HT-29 (cell line): ENCODE results near the gene TCF25. TPM values are rescaled to one million over a fixed set of nuclear protein-coding genes. Genes with fewer than 3 reads are reported as not detected.
"Not testable (repeated sequence)": the region's sequence is repeated elsewhere in the genome, so short reads cannot be mapped to it uniquely, and the experiment has no call there.

Source experiments
- DNase-seq: peaks from one replicate; pipeline ENCODE4 v3.0.0-alpha.2; 2015; ENCODE audit warnings: low spot score
- total RNA-seq: library from RNA; depleted of rRNA; stranded (reverse); fragments of >200 nt; shearing (Covaris generic); gene quantifications from 2 replicates; pipeline ENCODE4 v1.2.3, GENCODE V29; 2014

TCF25 gene
- total RNA-seq, 1 experiment from 2014 or later = 136 TPM

GRCh38 chr16:89903908-89904515, 30.6 kb downstream of the TCF25 start:
- no peak for DNase-seq

- DNase-seq = no peak
Observed at GRCh38 chr16:89904606-89905510, 31.5 kb downstream of the TCF25 start.

- no peak for DNase-seq
Observed at GRCh38 chr16:89905511-89906139, 32.2 kb downstream of the TCF25 start.

- no peak for DNase-seq
Observed at GRCh38 chr16:89906140-89907025, 33.0 kb downstream of the TCF25 start.

GRCh38 chr16:89907055-89907814, 33.8 kb downstream of the TCF25 start:
- no peak for DNase-seq

DNA sequence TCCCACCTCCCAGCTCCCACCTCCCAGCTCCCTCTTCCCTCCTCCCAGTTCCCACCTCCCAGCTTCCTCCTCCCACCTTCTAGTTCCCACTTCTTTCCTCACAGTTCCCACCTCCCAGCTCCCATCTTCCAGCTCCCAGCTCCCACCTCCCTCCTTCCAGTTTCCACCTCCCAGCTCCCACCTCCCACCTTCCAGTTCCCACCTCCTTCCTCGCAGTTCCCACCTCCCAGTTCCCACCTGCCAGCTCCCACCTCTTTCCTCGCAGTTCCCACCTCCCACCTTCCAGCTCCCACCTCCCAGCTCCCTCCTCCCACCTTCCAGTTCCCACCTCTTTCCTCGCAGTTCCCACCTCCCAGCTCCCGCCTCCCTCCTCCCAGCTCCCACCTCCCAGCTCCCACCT, 34.8 kb downstream of the TCF25 start:
- DNase-seq = no peak

- DNase-seq = peak; percentile 73
Observed at GRCh38 chr16:89909777-89910716, 36.7 kb downstream of the TCF25 start.

- DNase-seq = no peak
Observed at GRCh38 chr16:89910717-89911354, 37.4 kb downstream of the TCF25 start.

DNA sequence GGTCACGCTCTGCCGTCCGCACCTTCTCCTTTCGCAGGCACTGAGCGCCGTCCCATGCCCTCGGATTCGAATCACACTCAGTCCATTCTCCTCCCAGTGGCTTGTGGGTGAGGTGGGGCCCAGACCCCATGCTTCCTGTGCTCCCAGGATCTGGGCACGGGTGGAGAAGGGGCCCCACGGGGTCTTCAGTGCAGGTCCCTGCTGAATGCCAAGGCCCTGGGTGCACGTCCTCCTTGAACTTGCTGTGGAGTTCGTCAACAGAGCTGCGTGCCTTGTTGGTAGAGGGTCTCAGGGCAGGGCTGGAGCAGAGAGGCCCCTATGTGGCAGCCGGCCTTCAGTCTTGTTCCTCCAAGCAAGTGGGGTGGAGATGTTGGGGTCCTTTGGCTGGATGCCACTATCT, 38.0 kb downstream of the TCF25 start:
- no peak for DNase-seq

- no peak for DNase-seq
Observed at GRCh38 chr16:89912143-89912542, 38.8 kb downstream of the TCF25 start.

GRCh38 chr16:89912627-89913026, 39.2 kb downstream of the TCF25 start:
- no peak for DNase-seq

GRCh38 chr16:89913408-89914387, 40.3 kb downstream of the TCF25 start:
- DNase-seq = no peak

DNA sequence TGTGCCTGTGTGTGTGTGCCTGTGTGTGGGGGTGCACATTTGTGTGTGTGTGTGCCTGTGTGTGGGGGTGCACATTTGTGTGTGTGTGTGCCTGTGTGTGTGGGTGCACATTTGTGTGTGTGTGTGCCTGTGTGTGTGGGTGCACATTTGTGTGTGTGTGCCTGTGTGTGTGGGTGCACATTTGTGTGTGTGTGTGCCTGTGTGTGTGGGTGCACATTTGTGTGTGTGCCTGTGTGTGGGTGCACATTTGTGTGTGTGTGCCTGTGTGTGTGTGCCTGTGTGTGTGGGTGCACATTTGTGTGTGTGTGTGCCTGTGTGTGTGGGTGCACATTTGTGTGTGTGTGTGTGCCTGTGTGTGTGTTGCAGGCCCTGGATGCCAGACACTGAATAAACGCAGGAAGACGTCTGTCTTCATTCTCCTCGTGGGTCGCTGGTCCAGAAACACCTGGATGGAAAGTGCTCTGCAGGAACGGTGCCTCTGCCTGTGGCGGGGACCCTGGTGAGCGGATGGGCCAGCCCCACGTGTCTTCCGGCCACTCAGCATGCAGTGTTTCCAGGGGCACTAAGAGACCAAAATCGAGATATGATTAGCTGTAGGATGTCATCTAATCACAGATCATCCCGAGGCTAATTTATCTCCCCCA, 41.4 kb downstream of the TCF25 start:
- not testable (repeated sequence) for DNase-seq

GRCh38 chr16:89915303-89916232, 42.2 kb downstream of the TCF25 start:
- DNase-seq = no peak

GRCh38 chr16:89917773-89918452, 44.5 kb downstream of the TCF25 start:
- peak; percentile 93 for DNase-seq
